Measurements from ENCODE around the gene DCDC2.
"Not testable (repeated sequence)": the region's sequence is repeated elsewhere in the genome, so short reads cannot be mapped to it uniquely, and the experiment has no call there.

DCDC2 gene

GRCh38 chr6:24323632-24324337 is 34.1 kb downstream of the DCDC2 start:
- DNase-seq = no peak

GRCh38 chr6:24322924-24323323 is 34.9 kb downstream of the DCDC2 start:
- DNase-seq = no peak

- DNase-seq = not testable (repeated sequence)
These were observed 35.4 kb downstream of the DCDC2 start for GRCh38 chr6:24322446-24322845.

- no peak for DNase-seq
These were observed 36.2 kb downstream of the DCDC2 start for GRCh38 chr6:24321538-24322162.

DNA sequence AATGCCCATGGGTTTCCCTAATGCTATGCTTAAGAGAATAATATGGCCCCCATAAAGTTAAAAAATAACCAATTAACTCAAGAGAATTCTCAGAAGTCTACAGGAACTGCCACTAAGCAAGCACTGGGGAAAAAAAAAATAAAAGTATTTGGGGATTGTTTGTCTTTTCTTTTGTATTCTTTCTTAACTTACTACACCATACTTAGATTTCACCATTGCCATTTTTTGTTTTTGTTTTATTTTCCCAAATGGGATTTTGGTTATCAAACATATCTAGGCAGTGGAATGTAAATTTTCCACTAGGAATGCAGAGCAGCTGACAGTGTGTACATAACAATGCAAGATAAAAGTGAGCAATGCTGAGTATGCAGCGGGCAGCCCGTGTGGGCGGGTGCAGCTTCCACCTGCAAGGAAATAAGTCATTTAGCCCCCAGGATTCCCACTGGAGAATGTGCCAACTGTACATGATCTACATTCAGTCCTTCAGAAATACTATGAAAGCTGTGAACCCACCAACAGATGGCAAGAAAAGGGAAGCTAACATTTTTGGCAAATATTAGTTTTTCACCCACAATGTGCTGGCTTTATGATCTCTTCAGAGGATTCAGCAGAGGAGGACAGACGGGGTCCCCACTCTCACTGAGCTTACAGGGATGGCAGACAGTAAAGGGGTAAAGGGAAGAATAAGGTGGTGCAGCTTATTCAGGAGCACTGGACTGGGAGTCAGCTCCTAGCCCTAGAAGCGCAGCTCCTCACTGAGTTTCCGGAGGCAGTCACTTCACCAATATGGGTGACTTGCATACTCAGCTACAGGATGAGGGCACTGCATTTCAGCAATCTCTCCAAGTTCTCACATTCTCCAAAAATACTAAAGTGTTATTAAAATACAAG is 44.4 kb downstream of the DCDC2 start:
- DNase-seq = no peak

DNA sequence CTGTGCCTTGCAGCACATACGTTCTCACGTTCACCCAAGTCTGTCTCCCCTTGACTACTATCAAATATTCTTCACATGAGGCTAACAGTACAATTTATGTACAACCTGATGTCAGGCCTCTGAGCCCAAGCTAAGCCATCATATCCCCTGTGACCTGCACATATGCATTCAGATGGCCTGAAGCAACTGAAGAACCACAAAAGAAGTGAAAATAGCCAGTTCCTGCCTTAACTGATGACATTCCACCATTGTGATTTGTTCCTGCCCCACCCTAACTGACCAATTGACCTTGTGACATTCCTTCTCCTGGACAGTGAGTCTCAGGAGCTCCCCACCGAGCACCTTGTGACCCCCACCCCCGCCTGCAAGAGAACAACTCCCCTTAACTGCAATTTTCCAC is 46.1 kb downstream of the DCDC2 start:
- DNase-seq = not testable (repeated sequence)

- DNase-seq = no peak
These were observed 50.0 kb downstream of the DCDC2 start for GRCh38 chr6:24307881-24308280.

DNA sequence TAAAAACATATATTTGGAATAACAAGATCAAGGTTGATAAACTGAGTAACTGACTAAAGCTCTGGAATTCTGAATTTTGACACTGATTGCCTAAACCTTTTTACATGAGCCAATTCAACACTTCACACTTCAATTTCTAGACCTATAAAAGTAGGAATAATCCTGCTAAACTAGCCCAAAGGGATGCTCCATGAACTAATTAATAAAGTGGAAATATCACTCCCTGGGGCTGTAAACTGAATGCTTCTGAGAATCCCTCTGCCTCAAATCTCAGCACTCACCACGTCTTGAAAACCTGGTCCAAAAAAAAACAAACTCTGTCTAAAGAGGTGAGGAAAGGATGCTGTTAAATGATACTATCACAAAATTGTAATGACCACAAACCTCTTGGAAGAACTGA is 50.9 kb downstream of the DCDC2 start:
- no peak for DNase-seq

- DNase-seq = no peak
These were observed 51.8 kb downstream of the DCDC2 start for GRCh38 chr6:24306038-24306437.

DNA sequence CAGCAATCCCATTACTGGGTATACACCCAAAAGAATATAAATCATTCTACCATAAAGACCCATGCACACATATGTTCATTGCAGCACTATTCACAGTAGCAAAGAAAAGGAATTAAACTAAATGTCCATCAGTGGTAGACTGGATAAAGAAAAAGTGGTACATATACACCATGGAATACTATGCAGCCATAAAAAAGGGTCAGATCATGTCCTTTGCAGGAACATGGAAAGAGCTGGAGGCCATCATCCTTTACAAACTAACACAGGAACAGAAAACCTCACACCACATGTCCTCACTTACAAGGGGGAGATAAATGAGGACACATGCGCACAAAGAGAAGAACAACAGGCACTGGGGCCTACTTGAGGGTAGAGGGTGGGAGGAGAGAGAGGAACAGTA is 60.9 kb downstream of the DCDC2 start:
- no peak for DNase-seq

- DNase-seq = not testable (repeated sequence)
These were observed 64.0 kb downstream of the DCDC2 start for GRCh38 chr6:24293852-24294251.

DNA sequence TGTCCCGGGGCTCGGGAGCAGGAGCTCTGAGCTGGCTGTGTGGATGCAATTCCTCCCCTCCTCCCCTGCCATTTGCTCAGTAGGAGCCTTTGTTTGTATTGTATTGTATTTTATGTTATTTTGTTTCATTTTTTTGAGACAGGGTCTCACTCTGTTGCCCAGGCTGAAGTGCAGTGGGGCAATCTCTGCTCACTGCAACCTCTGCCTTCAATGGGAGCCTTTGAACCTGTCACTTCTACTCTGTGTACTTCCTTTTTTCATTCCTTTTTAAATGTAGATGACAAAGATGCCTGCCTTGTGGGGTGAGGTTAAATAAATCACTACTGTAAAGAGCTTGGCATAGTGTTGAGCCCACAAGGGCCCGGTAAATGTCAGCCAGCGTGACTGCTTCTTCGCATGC is 70.6 kb downstream of the DCDC2 start:
- no peak for DNase-seq

DNA sequence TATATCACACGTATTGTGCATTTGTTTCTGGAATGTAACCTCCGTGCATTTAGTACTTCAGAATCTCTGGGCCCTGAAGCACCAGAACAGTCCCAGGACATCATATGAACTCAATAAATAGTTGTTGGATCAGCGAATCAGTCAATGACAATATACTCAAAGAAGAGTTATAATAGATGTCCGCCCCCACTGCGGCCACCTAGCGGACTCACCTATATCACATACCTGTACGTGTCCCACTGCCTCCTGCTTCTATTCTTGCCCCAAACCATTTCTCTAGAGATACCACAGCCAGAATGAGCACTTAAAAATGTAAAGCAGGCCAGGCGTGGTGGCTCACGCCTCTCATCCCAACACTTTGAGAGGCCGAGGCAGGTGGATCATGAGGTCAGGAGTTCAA is 73.9 kb downstream of the DCDC2 start:
- DNase-seq = no peak

- DNase-seq = peak; percentile 77
These were observed 74.5 kb downstream of the DCDC2 start for GRCh38 chr6:24283043-24283985.

- no peak for DNase-seq
These were observed 83.3 kb downstream of the DCDC2 start for GRCh38 chr6:24274441-24275083.

DNA sequence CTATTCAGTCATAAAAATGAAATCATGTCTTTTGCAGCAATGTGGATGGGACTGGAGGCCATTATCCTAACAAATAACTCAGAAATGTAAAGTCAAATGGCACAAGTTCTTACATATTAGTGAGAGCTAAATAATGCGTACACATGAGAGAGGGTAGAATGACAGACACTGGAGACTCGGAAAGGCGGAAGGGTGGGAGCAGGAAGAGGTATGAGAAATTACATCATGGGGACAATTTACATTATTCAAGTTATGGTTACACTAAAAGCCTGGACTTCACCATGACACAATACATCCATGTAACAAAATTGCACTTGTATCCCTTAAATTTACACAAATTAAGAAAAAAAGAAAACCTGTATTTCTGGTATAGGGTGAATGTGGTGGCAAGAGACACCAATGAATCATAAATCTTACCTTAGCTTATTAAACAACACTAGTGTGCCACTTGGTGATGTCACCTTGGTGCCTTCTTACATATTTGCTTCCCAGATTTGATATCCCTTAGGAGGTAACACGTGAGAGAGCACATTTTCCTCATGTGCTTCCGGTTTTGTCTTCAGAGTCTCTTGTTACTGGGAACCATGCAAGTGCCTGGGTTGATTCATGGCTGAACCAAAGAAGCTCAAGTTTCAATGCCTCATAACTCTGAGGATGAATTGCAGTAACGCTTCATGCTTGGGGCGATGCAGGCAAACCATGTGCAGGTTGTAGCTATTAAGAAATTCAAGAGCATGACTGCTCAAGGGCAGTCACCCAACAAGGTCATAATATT is 84.6 kb downstream of the DCDC2 start:
- DNase-seq = no peak

DNA sequence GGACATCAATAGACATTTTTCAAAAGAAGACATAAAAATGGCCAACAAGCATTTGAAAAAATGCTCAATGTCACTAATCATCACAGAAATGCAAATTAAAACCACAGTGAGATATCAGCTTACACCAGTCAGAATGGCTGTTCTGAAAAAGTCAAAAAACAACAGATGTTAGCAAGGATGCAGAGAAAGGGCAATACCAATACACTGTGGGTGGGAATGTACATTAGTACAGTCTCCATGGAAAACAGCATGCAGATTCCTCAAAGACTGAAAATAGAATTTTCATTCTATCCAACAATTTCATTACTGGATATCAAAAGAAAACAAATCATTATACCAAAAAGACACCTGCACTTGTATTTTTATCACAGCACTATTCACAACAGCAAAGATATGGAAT is 85.3 kb downstream of the DCDC2 start:
- DNase-seq = no peak

DNA sequence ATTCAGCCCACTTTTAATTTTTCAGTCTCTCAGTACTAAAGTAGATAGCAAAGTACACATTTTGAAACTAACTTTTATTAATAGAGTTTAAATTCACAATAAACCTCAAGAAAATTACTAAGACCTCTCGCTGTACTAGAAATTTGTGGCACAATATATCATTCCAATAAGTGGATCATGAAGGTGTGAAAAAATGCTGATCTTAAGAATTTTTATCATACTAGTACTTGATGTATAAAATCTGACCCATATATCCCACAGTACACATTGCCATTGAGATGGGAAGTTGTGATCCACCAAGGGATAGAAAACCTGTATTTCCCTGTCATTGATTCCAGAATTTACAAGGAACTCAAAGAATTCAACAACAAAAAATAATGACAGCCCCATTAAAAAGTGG is 85.7 kb downstream of the DCDC2 start:
- DNase-seq = no peak

DNA sequence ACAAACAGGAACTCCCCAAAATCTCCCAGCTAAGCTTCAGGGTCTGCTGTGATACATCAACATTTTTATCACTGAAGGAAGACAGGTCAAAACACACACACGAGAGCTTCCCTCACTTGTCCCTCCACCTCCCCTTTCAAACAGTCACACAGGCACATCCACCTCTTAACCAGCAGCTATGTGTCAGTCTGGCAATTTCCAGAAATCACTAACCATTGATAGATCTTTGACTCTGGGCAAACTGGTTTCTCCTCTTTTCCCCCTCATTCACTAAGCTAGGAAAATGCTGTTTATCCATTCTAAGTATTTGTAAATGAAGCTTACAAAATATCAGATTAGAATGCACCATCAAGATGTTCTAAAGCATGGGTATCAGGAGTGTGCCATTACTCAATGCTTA is 87.8 kb downstream of the DCDC2 start:
- no peak for DNase-seq

GRCh38 chr6:24258214-24258613 is 99.6 kb downstream of the DCDC2 start:
- DNase-seq = not testable (repeated sequence)

DNA sequence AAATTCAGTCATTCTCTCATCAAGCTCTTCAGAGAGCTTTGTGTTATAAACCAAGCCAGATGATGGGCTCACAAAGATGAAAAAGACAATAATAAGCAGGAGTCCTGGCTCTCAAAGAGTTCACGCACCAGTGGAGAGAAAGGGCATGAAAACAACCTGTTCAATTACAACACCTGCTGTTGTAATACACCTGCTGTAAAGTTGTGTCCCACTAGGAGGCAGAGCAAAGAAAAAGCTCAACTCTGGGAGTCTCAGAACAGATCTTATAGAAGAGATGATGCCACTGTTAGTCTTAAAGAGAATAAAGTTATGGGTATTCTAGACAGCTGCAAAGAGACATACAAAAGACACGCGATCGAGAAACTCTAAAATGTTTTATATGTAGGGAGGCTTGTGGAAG is 100.6 kb downstream of the DCDC2 start:
- DNase-seq = peak; percentile 3

All from NCI-H774 (cell line).